HUES64 (cell line): ENCODE measurements around the gene IPCEF1.

Source experiments
- H3K27ac ChIP-seq: 2 replicates; pipeline ENCODE4 v1.7.0; 2013; ENCODE audit warnings: low read depth, low read length, inconsistent platforms
- H3K27me3 ChIP-seq: 2 replicates; pipeline ENCODE4 v1.6.1; 2013; ENCODE audit warnings: mild to moderate bottlenecking, low read length; ENCODE audit not compliant: insufficient read depth
- H3K36me3 ChIP-seq: 2 replicates; pipeline ENCODE4 v1.6.1; 2013; ENCODE audit warnings: mild to moderate bottlenecking, low read length; ENCODE audit not compliant: insufficient read depth
- H3K4me1 ChIP-seq: 2 replicates; pipeline ENCODE4 v1.6.1; 2013; ENCODE audit warnings: mild to moderate bottlenecking, low read length, moderate library complexity; ENCODE audit not compliant: insufficient read depth
- H3K4me3 ChIP-seq: 2 replicates; pipeline ENCODE4 v1.5.1; 2013; ENCODE audit warnings: mild to moderate bottlenecking, low read length, moderate library complexity
- H3K9ac ChIP-seq: 2 replicates; pipeline ENCODE4 v1.6.1; 2013; ENCODE audit warnings: mild to moderate bottlenecking, low read depth, low read length
- H3K9me3 ChIP-seq: 2 replicates; pipeline ENCODE4 v1.6.1; 2013; ENCODE audit warnings: low read depth, low read length; ENCODE audit not compliant: insufficient read depth
- WGBS: fragments of 150-250, 120-280 bp; methylation state at CpG from one replicate; pipeline ENCODE4 v1.1.7; 2013; ENCODE audit warnings: missing lambda C conversion rate; 5-methylcytosine and 5-hydroxymethylcytosine counted together

The IPCEF1 gene

GRCh38 chr6:154267508-154268106 is 89.0 kb downstream of the IPCEF1 start:
- H3K9ac ChIP-seq: no peak overlapping the region
- no peak overlapping the region for H3K27ac ChIP-seq
- no peak overlapping the region for H3K4me3 ChIP-seq
- peaks cover 9% of the 10 kb centered on the region; the same call in 1 of the 2 replicates for H3K9me3 ChIP-seq
- WGBS: 88% methylated on average over 3 of the region's 3 CpGs
- H3K27me3 ChIP-seq: no peaks in the 10 kb centered on the region
- no peaks in the 10 kb centered on the region for H3K36me3 ChIP-seq
- no peaks in the 10 kb centered on the region for H3K4me1 ChIP-seq

GRCh38 chr6:154266560-154267099 is 90.0 kb downstream of the IPCEF1 start:
- H3K4me1 ChIP-seq: no peaks in the 10 kb centered on the region
- H3K27me3 ChIP-seq: no peaks in the 10 kb centered on the region
- no peaks in the 10 kb centered on the region for H3K36me3 ChIP-seq
- no peak overlapping the region for H3K27ac ChIP-seq
- no peak overlapping the region for H3K4me3 ChIP-seq
- H3K9ac ChIP-seq: no peak overlapping the region
- H3K9me3 ChIP-seq: peaks cover 9% of the 10 kb centered on the region; the same call in 1 of the 2 replicates

- WGBS: 98% methylated on average over 7 of the region's 7 CpGs
- Histone ChIP-seq H3K4me1 (no peaks in the 10 kb centered on the region), H3K9ac (no peak overlapping the region), H3K27ac (no peak overlapping the region), H3K9me3 (peaks cover 9% of the 10 kb centered on the region; the same call in 1 of the 2 replicates), H3K4me3 (no peak overlapping the region), H3K27me3 (no peaks in the 10 kb centered on the region), H3K36me3 (no peaks in the 10 kb centered on the region)
These were observed 94.8 kb downstream of the IPCEF1 start for GRCh38 chr6:154261688-154262397.

GRCh38 chr6:154258064-154258757 is 98.4 kb downstream of the IPCEF1 start:
- no peaks in the 10 kb centered on the region for H3K36me3 ChIP-seq
- 97% methylated on average over 4 of the region's 4 CpGs for WGBS
- H3K9me3 ChIP-seq: peaks cover 8% of the 10 kb centered on the region; the same call in 1 of the 2 replicates
- H3K27me3 ChIP-seq: no peaks in the 10 kb centered on the region
- no peak overlapping the region for H3K4me3 ChIP-seq
- H3K9ac ChIP-seq: no peak overlapping the region
- no peaks in the 10 kb centered on the region for H3K4me1 ChIP-seq
- H3K27ac ChIP-seq: no peak overlapping the region

GRCh38 chr6:154257067-154257466 is 99.5 kb downstream of the IPCEF1 start:
- peaks cover 8% of the 10 kb centered on the region; the same call in 1 of the 2 replicates for H3K9me3 ChIP-seq
- no peak overlapping the region for H3K27ac ChIP-seq
- H3K27me3 ChIP-seq: no peaks in the 10 kb centered on the region
- H3K36me3 ChIP-seq: no peaks in the 10 kb centered on the region
- 91% methylated on average over 1 of the region's 1 CpG for WGBS
- no peak overlapping the region for H3K4me3 ChIP-seq
- no peak overlapping the region for H3K9ac ChIP-seq
- no peaks in the 10 kb centered on the region for H3K4me1 ChIP-seq

GRCh38 chr6:154252678-154253077 is 103.9 kb downstream of the IPCEF1 start:
- Histone ChIP-seq H3K9ac (no peak overlapping the region), H3K27me3 (no peaks in the 10 kb centered on the region), H3K36me3 (no peaks in the 10 kb centered on the region), H3K4me3 (no peak overlapping the region), H3K27ac (no peak overlapping the region), H3K4me1 (peaks cover 15% of the 10 kb centered on the region), H3K9me3 (peaks cover 8% of the 10 kb centered on the region; the same call in 1 of the 2 replicates)
- 93% methylated on average over 3 of the region's 3 CpGs for WGBS

DNA sequence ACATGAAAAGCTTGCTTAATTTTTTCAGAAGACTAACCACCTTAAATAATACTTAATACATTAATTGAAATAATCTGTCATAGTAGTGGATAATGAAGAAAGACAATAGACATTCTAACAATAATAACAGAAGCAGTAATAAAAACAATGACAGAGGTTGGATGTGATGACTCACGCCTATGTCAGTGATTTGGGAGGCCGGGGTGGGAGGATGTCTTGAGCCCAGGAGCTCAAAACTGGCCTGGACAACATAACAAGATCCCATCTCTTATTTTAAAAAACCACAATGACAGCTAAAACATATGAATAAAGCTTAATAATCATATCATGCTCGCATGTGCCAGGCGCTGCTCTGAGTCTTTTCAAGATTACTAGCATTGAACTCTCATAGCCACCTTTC is 105.5 kb downstream of the IPCEF1 start:
- 93% methylated on average over 4 of the region's 4 CpGs for WGBS
- no peak overlapping the region for H3K9ac ChIP-seq

GRCh38 chr6:154249499-154250298 is 106.9 kb downstream of the IPCEF1 start:
- no peak overlapping the region for H3K9ac ChIP-seq
- no peaks in the 10 kb centered on the region for H3K36me3 ChIP-seq
- H3K27ac ChIP-seq: no peak overlapping the region
- H3K4me1 ChIP-seq: peaks cover 42% of the 10 kb centered on the region
- H3K9me3 ChIP-seq: no peaks in the 10 kb centered on the region
- WGBS: 93% methylated on average over 8 of the region's 8 CpGs
- H3K27me3 ChIP-seq: no peaks in the 10 kb centered on the region
- no peak overlapping the region for H3K4me3 ChIP-seq

More for the DNA sequence above, 105.5 kb downstream of the IPCEF1 start:
- no peaks in the 10 kb centered on the region for H3K36me3 ChIP-seq
- H3K27ac ChIP-seq: no peak overlapping the region
- H3K4me1 ChIP-seq: peaks cover 31% of the 10 kb centered on the region
- no peak overlapping the region for H3K4me3 ChIP-seq
- no peaks in the 10 kb centered on the region for H3K27me3 ChIP-seq
- peaks cover 8% of the 10 kb centered on the region; the same call in 1 of the 2 replicates for H3K9me3 ChIP-seq

DNA sequence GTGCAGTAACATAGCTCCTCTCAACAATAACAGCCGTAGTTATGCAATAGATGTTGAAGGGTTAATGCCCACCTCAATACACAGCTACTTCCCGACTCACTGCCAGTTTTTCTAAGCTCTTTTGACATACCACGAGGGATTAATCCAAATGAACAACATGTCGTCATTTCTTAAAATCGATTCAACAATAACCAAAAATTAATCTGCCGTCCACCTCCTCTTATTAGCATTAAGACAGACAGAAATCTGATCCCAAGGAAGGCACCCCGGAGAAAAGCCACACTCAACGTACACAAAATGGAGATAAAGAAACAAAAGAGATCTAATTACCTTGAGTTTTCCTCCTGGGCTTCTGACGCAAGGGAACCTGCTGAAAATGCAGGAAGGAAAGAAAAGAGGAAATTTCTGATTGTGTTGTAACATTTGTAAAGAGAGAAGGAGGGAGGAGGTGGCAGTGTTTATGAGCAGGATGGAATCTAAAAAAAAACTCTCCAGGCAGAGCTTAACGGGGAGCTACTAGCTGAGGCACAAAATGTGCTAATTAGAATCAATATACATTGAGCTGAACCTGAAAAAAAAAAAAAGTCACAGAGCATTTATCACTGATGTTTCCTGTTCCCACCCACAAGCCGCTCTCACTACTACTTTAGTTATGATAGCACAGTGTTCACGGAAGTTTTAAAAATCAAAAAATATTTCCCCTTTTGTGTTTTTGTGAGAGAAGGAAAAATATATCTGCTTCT is 109.3 kb downstream of the IPCEF1 start:
- Histone ChIP-seq H3K4me3 (peak overlapping the region; percentile 33), H3K9me3 (no peaks in the 10 kb centered on the region), H3K36me3 (no peaks in the 10 kb centered on the region), H3K27ac (peak overlapping the region; percentile 59), H3K27me3 (no peaks in the 10 kb centered on the region), H3K4me1 (peaks cover 50% of the 10 kb centered on the region), H3K9ac (peak overlapping the region; percentile 59)
- WGBS: 31% methylated on average over 9 of the region's 12 CpGs

DNA sequence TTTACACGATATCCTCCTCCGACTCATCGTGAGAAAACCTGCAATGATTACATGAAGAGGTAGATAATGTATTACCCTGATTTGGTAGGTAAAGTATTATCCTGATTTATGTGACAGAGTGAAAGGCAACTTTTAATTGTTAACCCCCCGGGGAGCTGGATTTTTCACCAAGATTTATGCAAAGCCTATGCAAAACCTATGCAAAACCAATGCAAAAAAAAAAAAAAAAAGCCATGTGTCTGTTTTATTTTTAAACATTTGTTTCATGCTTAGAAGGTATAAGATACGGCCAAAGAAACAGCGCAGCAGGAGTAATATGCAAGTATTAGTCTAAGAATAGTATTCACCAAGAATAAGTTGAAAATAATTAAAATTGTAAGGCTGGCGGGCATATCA is 109.9 kb downstream of the IPCEF1 start:
- Histone ChIP-seq H3K9ac (peak overlapping the region; percentile 59), H3K4me1 (peaks cover 53% of the 10 kb centered on the region), H3K27ac (peak overlapping the region; percentile 59; the same call in 1 of the 2 replicates), H3K9me3 (no peaks in the 10 kb centered on the region), H3K27me3 (no peaks in the 10 kb centered on the region), H3K4me3 (peak overlapping the region; percentile 33), H3K36me3 (no peaks in the 10 kb centered on the region)
- 87% methylated on average over 5 of the region's 7 CpGs for WGBS
